NCI-H1092 treated with DMSO at 0.1 percent for 48 hours (cell line): ENCODE data around the gene CDHR5.
A peak's percentile ranks its signal among the peaks of the same experiment; 100 is the strongest.

ENCODE experiments used
- DNase-seq: peaks from one replicate; lab custom pipeline; 2025; lab: John Stamatoyannopoulos, UW

The CDHR5 gene

DNA sequence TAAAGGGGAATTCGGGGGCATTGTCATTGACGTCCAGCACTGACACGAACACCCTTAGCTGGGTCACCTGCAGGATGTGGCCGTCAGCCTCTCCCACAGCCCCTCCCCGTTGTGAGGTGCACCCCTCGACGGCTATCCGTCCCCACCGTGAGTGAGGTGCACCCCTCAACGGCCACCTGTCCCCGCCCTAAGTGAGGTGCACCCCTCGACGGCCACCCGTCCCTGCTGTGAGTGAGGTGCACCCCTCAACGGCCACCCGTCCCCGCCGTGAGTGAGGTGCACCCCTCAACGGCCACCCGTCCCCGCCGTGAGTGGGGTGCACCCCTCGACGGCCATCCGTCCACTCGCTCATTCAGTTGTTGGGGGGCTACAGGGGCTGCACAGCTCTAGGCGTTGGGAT, 2.9 kb downstream of the CDHR5 start:
- no peak for DNase-seq

DNA sequence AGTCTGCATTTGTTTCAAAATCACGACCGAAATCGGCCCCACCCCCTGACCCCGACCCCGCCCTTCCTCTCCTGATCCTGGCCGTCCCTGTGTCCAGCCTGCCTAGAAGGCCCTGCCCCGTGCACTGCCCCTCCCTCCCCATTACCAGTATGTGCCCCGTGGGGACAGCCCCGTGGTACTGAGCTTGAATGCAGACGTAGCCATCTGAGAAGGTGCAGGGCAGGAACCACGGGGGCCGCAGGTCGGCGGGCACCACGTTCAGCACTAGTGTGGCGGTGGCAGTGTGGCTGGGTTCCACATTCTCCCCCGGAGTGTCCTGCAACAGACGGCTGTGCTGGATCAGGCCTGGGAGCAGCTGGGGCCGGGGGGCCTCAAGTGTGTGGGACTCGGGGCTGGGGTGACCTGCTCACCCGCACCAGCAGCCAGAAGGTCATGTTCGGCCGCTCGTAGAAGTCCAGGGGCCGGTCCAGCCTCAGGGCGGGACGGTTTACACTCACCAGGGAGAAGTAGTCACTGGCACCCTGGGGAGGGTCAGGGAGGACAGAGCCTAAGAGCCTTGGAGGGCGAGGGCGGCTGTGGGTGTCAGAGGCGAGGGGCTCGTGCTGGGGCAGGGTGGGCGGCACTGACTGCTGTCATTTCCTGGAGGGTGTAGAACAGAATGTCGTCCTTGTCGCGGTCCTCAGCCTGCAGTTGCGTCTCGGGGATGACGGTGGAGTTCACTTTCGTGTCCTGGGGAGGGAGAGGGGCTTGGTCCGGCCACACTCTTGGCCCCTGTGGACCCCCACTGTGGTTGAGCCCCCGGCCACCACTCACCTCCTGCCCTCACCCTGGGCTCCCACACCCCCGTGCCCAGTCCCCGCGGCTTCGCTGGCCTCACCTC, 3.6 kb downstream of the CDHR5 start:
- no peak for DNase-seq

- DNase-seq, result no peak
Measured at GRCh38 chr11:620201-620600, 4.6 kb downstream of the CDHR5 start.

DNA sequence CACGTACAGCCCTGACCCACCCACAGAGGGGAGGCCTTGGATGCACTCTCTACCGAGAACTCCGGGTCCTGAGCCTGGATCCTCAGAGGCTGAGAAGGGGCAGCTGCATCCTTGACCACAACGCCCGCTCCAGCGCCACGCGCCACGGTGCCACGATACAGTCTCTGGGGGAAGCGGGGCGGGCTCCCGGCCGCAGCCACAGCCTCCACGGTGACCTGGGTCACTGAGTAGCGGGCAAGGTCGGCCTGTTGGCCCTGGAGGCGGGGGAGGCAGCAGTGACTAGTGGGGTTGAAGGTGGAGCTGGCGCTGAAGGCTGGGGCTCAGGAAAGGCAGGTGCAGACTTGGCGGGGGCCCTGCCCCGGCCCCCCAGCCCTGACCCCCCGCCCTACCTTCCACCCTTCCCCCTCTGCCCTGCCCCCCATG, 5.1 kb downstream of the CDHR5 start:
- no peak for DNase-seq

DNA sequence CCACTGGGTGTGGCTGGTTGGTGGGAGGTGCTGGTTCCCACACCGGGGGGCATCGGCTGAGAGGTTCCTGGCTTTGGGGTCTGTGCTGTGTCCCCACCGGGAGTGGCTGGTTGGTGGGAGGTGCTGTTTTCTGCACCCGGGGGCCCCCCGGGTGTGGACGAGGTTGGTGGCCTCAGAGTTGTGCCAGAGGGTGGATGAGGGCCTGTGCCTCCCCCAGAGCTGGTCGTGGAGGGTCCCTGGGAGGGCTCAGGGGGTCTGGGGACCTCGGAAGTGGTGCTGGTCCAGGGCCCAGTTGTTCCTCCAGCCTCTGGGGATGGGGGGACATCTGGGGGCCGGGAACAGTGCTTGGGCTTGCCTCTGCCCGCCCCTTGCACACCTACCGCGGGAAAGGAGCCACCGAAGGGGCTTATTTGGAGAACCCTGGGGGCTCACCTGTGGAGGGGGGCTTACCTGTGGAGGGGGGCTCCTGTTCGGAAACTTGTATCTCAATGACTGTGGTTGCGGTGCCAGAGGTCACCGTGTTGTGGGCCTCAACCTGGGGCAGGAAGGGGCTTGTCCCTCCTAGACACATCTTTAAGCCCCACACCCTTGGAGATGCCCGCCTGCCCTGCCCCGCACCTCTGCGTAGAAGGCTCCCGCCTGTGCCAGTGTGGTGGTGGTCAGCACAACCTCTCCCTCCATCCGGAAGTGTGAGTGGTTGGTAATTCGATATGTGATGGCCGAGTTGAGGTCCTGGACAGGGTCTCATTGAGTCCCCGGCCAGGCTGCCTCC, 5.7 kb downstream of the CDHR5 start:
- no peak for DNase-seq

GRCh38 chr11:617912-618682, 6.7 kb downstream of the CDHR5 start:
- DNase-seq, result no peak

GRCh38 chr11:617199-617911, 7.4 kb downstream of the CDHR5 start:
- DNase-seq, result no peak

DNA sequence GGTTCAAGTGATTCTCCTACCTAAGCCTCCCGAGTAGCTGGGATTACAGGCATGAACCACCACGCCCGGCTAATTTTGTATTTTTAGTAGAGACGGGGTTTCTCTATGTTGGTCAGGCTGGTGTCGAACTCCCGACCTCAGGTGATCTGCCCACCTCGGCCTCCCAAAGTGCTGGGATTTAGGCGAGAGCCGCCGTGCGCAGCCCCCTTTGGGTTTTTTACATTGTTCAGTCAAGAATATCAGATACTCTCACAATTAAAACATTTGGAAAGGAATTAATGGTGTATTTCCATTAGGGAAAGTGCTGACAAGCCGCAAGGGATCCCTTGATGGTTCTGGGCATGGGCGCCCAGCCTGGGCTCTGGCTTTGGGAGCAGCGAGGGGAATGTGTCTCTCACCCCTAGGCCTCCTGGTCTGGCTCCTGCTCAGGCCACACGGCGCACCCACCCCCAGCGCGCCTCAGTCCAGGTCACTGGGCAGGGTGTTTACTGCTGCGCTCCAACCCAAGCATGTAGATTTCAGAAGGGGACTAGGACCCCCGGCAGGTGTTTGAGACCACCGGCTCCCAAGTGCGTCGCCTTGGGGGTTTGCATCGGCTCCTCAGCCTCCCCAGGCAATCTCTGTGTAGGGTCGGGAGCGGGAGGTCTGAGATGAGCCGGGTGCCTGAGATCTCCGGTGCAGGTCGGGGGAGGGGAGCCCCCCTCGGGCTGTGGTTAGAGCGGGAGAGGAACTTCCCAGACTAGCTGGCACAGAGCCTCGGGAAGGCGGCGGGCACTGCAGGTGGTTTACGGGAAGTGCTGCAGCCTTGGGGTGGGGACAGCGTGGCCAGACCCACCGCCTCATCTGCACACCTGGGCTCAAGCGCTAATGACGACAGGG, 8.2 kb downstream of the CDHR5 start:
- no peak for DNase-seq

DNA sequence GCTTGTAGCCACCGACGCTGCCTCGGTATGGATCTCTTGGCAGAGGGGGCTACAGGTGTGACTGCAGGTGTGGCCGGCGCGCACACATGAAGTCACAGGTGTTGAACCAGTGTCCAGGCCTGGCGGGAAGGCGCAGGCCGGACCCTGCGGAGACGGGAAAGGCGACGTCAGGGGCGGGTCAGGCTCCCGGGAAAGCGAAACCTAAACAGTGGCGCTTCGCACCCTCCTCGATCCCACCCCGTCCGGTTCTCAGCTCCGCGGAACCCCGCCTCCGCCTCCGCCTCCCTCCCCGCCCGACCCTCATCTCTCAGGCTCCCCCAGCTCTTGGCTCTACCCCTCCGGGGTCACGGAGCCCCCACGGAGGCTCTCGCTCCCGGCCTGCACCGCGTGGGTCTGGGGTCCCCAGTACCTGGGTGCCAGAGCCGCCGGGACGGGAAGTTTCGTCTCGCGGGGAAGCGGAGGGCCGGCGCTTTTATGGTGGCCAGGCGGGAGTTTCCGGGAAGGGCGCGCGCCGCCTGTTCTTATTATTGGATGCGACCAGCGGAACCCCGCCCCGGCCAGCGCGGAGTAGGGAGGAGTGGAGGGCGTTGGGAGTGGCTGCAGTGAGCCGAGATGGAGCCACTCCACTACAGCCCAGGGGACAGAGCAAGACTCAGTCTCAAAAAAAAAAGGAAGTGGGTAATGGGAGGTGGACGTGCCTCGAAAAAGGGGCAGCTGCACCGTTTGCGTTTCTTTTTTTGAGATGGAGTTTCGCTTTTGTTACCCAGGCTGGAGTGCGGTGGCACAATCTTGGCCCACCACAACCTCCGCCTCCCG, 9.0 kb downstream of the CDHR5 start, which contains the start of gene IRF7:
TSS of gene IRF7 (minus strand) at position 447 of the 816 bp plus-strand sequence. CDS start 586 bp downstream, outside the sequence.
- peak; percentile 74 for DNase-seq

GRCh38 chr11:614623-615503, 9.9 kb downstream of the CDHR5 start:
- DNase-seq, result no peak

DNA sequence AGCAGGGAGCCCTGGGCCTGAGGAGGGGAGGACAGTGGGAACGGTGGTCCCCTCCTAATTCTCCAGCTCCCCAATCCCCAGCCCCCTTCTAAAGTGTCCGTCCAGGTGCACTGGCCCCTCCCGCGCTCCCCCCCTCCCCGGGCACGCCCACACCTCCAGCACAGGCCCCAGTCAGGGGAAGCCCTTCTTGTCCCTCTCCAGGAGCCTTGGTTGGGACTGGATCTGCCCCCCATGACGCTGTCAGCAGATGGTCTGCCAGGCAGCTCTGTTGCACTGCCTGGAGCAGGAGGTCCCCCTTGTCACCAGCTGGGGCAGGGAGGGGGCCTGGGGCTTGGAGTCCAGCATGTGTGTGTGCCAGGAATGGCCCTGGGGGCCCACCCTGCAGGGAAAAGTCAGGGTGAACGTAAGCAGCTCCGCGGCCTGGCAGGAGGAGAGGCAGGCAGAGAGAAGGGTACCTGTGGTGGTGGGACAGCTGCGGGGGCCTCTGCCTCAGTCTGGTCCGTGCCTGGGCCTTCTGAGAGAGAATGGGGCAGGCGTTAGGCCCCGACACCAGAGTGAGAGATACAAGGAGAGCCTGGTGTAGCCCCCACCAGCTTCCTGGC, 10.6 kb downstream of the CDHR5 start:
- DNase-seq, result no peak

- no peak for DNase-seq
Measured at GRCh38 chr11:613369-613968, 11.3 kb downstream of the CDHR5 start.

DNA sequence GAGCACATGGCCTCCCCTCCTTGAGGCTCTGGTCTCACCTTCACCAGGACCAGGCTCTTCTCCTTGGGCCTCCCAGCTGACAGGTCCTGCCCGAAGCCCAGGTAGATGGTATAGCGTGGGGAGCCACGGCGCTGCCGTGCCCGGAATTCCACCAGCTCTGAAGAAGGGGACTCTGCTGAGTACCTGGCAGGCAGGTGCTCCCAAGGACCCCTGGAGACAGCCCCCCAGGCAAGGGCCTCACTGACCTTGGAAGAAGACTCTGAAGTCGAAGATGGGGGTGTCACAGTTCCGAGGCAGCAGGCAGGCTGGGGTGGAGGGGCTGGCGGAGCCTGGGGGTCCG, 11.8 kb downstream of the CDHR5 start:
- no peak for DNase-seq

- DNase-seq, result no peak
Measured at GRCh38 chr11:612201-612960, 12.4 kb downstream of the CDHR5 start.

DNA sequence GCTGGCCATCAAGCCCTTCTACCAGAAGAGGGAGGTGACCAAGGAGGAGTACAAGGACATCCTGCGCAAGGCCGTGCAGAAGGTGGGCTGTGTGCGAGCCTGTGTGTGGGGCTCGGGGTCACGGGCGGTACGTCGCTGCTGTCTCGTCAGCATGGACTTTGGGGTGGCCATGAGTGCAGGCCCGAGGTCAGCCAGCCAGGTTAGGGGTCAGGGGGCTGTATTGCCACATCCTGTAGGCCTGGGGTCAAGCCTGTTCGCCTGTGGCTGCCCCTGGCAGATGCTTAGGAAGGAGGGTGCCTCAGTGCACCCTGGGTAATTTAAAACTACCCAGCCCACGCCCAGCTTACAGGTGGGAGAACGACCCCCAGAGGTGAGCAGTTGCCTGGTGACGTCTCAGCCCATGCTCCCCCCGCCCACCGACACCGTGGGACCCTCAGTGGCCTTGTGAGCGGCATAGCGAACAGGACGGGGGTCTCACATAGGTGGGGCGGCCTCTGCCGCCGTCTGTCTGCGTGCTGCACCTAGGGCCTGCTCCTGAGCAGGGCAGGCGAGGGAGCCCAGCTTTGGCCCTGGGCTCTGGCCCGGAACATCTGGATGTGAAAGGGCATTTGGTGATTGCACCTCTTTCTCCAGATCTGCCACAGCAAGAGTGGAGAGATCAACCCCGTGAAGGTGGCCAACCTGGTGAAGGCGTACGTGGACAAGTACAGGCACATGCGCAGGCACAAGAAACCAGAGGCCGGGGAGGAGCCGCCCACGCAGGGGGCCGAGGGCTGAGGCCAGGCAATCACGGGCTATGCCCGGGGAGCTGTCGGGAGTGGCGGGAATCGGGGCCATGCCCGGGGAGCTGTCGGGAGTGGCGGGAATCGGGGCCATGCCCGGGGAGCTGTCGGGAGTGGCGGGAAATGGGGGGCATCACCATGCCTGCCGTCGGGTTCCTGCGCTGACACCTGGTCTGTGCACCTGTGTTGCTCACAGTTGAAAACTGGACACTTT, 13.5 kb downstream of the CDHR5 start:
- no peak for DNase-seq
